ENCODE measurements around the gene GFI1.

- TF ChIP-seq CTCF (IDR thresholded peaks at IDR 0.05) (no peak), SIN3A (IDR thresholded peaks at IDR 0.05; ENCODE audit: borderline replicate concordance, insufficient read depth, low read depth, low read length) (no peak)
These were observed 42.8 kb downstream of the GFI1 start for GRCh38 chr1:92443893-92444292.
